ENCODE measurements around the gene NOC2L. TPM values are rescaled to one million over a fixed set of nuclear protein-coding genes. Genes with fewer than 3 reads are reported as not detected.
A peak's percentile ranks its signal among the peaks of the same experiment; 100 is the strongest.
"Not testable (repeated sequence)": the region's sequence is repeated elsewhere in the genome, so short reads cannot be mapped to it uniquely, and the experiment has no call there.

Gene NOC2L
- total RNA-seq, 1 experiment from 2014 or later: 287 TPM

DNA sequence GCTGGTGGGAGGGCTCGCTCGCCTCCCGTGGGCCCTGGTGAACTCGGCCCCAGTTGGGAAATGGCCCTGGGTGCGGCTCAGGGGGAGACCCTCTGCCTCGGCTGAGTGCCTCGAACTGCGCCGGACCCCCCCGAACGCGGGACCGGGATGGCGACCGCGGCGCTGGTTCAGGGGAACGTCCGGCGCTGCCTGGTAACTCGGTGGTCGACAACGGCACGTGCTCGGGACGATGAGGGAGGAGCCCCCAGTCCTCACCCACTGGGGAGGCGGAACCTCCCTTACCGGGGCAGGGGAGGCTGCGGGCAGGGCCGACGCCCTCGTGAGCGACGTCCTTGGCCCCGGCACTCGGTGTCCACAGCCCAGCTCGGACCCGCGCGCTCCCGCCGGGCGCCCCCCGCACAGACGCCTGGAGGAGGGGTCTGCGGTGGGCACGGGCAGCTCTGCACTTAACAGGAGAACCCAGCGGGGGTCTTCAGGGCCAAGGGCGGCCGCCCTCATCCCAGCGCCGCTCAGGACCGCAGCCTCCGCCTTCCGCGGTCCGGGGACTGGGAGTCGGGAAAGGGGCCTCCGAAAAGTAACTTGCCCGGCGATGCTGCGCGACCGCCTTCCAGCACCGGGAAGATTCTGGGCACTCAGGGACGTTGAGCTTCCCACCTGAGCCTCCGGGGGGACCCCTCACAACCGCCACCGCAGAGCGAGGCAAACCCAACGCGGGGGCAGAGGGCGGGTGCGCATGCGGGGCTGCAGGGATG is 39.1 kb upstream of the NOC2L start:
- peak; percentile 88 for DNase-seq
- H3K36me3 ChIP-seq (replicated peaks; ENCODE audit: control insufficient read depth, insufficient read depth, low read length): no peaks in the 10 kb centered on the region
- H3K27me3 ChIP-seq (ENCODE audit: control insufficient read depth, insufficient read depth, low read length): peaks cover 60% of the 10 kb centered on the region
- H3K4me3 ChIP-seq (ENCODE audit: insufficient read depth, low read depth, low read length): peak overlapping the region; percentile 32

DNA sequence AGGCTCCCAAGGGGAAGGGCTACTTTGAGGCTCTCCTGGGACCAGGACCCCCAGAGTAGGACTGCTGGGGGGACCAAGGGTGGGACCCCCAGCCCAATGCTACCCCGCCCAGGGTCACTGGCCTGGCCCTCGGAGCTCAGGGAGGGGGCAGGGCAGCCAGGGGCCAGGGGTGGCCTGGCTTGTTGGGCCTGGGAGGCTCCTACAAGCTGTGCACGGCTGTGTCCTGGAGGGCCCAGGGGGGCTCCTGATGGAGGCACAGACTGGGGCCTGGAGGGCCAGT is 38.6 kb upstream of the NOC2L start:
- H3K27me3 ChIP-seq (ENCODE audit: control insufficient read depth, insufficient read depth, low read length): peaks cover 62% of the 10 kb centered on the region
- DNase-seq: peak; percentile 76
- no peaks in the 10 kb centered on the region for H3K36me3 ChIP-seq (replicated peaks; ENCODE audit: control insufficient read depth, insufficient read depth, low read length)
- no peak overlapping the region for H3K4me3 ChIP-seq (ENCODE audit: insufficient read depth, low read depth, low read length)

DNA sequence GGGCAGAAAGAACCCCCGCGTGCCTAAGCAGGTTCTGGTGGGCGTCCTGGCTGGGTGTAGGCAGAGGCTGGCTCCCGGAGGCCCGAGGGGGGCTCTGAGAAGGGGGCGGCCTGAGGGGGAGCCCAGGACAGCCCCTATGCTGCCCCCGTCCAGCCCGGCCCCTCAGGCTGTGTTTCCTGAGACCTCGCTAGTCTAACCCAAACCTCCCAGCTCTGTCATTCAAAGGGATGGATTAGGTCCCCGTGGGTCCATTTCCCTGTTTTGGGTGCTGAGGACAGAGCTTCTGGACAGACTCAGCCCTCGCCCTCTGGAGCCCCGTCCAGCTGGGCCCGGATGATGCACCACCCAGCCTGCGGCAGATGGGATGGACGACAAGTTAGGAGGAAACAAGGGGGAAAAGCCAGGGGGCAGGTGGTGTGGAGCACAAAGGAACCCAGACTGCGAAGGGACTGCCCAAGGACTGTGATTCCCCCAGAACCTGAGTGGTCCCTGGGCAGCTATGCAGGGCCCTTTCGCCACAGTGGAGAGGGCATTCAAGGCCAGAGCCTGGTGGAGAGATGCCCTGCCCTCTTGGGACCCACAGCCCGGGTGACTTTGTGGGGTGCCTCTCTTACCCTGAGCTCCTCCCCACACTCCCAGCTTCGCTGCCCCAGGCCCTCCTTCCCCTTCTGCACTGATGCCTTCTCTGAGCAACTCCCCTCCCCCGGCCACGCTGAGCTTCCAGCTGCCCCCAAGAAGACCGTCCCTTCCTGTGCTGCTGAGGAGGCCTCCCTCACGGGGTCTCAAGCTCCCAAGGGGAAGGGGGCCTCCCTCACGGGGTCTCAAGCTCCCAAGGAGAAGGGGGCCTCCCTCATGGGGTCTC is 38.0 kb upstream of the NOC2L start:
- DNase-seq: peak; percentile 72
- Histone ChIP-seq H3K36me3 (replicated peaks; ENCODE audit: control insufficient read depth, insufficient read depth, low read length) (no peaks in the 10 kb centered on the region), H3K4me3 (ENCODE audit: insufficient read depth, low read depth, low read length) (no peak overlapping the region), H3K27me3 (ENCODE audit: control insufficient read depth, insufficient read depth, low read length) (peaks cover 61% of the 10 kb centered on the region)

- Histone ChIP-seq H3K36me3 (replicated peaks; ENCODE audit: control insufficient read depth, insufficient read depth, low read length) (no peaks in the 10 kb centered on the region), H3K4me3 (ENCODE audit: insufficient read depth, low read depth, low read length) (no peak overlapping the region), H3K27me3 (ENCODE audit: control insufficient read depth, insufficient read depth, low read length) (peaks cover 51% of the 10 kb centered on the region)
- DNase-seq: peak; percentile 67
Observed at GRCh38 chr1:995665-996633, 36.9 kb upstream of the NOC2L start.

DNA sequence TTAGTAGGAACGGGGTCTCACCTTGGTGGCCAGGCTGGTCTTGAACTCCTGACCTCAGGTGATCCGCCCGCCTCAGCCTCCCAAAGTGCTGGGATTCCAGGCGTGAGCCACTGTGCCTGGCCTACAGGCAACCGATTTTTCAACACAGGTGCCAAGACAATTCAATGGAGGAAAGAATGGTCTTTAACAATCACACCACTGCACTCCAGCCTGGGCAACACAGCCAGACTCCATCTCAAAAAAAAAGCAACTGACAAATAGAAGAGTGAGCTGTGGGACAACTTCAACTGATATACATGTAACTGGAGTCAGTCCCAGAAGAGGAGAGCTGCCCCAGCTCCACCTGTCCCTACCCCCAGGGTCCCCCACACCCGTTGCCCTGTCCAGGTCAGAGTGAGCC is 35.5 kb upstream of the NOC2L start:
- peak; percentile 30 for DNase-seq
- not testable (repeated sequence) for H3K4me3 ChIP-seq (ENCODE audit: insufficient read depth, low read depth, low read length); H3K36me3 ChIP-seq (replicated peaks; ENCODE audit: control insufficient read depth, insufficient read depth, low read length)
- peaks cover 42% of the 10 kb centered on the region for H3K27me3 ChIP-seq (ENCODE audit: control insufficient read depth, insufficient read depth, low read length)

DNA sequence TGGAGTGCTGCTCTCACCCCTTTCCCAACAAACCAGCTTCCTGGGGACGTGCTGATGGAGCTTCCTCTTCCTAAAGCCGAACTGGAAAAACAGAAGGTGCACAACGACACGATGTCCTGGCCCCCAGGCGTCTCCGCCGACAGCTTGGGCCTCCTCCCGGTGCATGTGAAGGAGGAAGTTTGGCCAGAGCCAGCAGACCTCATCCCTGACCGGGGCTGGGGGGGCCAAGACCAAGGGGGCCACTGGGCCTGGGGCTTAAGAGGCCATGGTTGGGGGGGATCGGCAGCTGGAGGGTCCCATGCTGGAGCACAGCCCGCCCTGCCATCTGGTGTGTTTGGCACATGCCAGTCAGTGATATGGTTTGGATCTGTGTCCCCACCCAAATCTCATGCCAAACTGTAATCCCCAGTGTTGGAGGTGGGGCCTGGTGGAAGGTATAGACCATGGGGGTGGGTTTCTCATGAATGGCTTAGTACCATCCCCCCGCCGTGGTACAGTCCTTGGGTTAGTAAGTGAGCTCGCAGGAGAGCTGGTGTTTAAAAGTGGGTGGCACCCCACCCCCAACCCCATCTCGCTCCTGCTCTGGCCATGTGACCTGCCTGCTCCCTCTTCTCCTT is 34.4 kb upstream of the NOC2L start:
- peak; percentile 35 for DNase-seq
- H3K27me3 ChIP-seq (ENCODE audit: control insufficient read depth, insufficient read depth, low read length): peaks cover 33% of the 10 kb centered on the region

GRCh38 chr1:992362-992761 is 33.3 kb upstream of the NOC2L start:
- H3K27me3 ChIP-seq (ENCODE audit: control insufficient read depth, insufficient read depth, low read length): peaks cover 22% of the 10 kb centered on the region
- no peaks in the 10 kb centered on the region for H3K36me3 ChIP-seq (replicated peaks; ENCODE audit: control insufficient read depth, insufficient read depth, low read length)
- DNase-seq: no peak
- H3K4me3 ChIP-seq (ENCODE audit: insufficient read depth, low read depth, low read length): no peak overlapping the region

More for the DNA sequence above, 34.4 kb upstream of the NOC2L start:
- H3K4me3 ChIP-seq (ENCODE audit: insufficient read depth, low read depth, low read length): no peak overlapping the region
- H3K36me3 ChIP-seq (replicated peaks; ENCODE audit: control insufficient read depth, insufficient read depth, low read length): no peaks in the 10 kb centered on the region

DNA sequence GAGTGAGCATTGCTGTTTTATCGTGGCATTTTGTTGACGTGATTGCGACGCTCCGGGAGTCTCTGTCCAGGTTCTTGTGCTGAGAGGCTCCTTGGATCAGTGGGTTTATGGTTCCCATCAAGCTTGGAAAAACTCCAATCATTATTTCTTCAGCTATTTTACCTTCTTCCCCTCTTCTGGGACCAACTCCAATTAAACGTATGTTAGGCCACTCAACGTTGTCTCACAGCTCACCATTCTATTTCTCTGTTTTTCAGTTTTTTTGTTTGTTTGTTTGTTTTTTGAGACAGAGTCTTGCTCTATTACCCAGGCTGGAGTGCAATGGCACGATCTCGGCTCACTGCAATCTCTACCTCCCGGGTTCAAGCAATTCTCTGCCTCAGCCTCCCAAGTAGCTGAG is 32.8 kb upstream of the NOC2L start:
- no peak for DNase-seq
- Histone ChIP-seq H3K27me3 (ENCODE audit: control insufficient read depth, insufficient read depth, low read length) (peaks cover 17% of the 10 kb centered on the region), H3K36me3 (replicated peaks; ENCODE audit: control insufficient read depth, insufficient read depth, low read length) (no peaks in the 10 kb centered on the region), H3K4me3 (ENCODE audit: insufficient read depth, low read depth, low read length) (no peak overlapping the region)

GRCh38 chr1:991275-991674 is 32.2 kb upstream of the NOC2L start:
- H3K36me3 ChIP-seq (replicated peaks; ENCODE audit: control insufficient read depth, insufficient read depth, low read length); H3K4me3 ChIP-seq (ENCODE audit: insufficient read depth, low read depth, low read length); DNase-seq: not testable (repeated sequence)
- H3K27me3 ChIP-seq (ENCODE audit: control insufficient read depth, insufficient read depth, low read length): peaks cover 14% of the 10 kb centered on the region

GRCh38 chr1:988061-988460 is 29.0 kb upstream of the NOC2L start:
- H3K27me3 ChIP-seq (ENCODE audit: control insufficient read depth, insufficient read depth, low read length): peaks cover 11% of the 10 kb centered on the region
- H3K4me3 ChIP-seq (ENCODE audit: insufficient read depth, low read depth, low read length); H3K36me3 ChIP-seq (replicated peaks; ENCODE audit: control insufficient read depth, insufficient read depth, low read length); DNase-seq: not testable (repeated sequence)

- H3K4me3 ChIP-seq (ENCODE audit: insufficient read depth, low read depth, low read length): no peak overlapping the region
- peaks cover 12% of the 10 kb centered on the region for H3K27me3 ChIP-seq (ENCODE audit: control insufficient read depth, insufficient read depth, low read length)
- no peaks in the 10 kb centered on the region for H3K36me3 ChIP-seq (replicated peaks; ENCODE audit: control insufficient read depth, insufficient read depth, low read length)
- DNase-seq: no peak
Observed at GRCh38 chr1:985126-985525, 26.1 kb upstream of the NOC2L start.

DNA sequence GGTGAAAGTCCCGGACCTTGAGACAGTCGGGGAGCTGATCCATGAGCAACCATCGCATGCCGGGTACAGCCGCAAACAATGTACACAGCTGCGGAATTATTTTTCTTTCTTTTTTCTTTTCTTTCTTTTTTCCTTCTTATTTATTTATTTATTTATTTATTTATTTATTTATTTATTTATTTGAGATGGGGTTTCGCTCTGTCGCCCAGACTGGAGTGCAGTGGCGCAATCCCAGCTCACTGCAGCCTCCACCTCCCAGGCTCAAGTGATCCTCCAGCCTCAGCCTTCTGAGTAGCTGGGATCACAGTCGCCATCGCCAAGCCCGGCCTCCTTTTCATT is 25.4 kb upstream of the NOC2L start:
- Histone ChIP-seq H3K36me3 (replicated peaks; ENCODE audit: control insufficient read depth, insufficient read depth, low read length) (no peaks in the 10 kb centered on the region), H3K27me3 (ENCODE audit: control insufficient read depth, insufficient read depth, low read length) (peaks cover 10% of the 10 kb centered on the region), H3K4me3 (ENCODE audit: insufficient read depth, low read depth, low read length) (no peak overlapping the region)
- DNase-seq: no peak

DNA sequence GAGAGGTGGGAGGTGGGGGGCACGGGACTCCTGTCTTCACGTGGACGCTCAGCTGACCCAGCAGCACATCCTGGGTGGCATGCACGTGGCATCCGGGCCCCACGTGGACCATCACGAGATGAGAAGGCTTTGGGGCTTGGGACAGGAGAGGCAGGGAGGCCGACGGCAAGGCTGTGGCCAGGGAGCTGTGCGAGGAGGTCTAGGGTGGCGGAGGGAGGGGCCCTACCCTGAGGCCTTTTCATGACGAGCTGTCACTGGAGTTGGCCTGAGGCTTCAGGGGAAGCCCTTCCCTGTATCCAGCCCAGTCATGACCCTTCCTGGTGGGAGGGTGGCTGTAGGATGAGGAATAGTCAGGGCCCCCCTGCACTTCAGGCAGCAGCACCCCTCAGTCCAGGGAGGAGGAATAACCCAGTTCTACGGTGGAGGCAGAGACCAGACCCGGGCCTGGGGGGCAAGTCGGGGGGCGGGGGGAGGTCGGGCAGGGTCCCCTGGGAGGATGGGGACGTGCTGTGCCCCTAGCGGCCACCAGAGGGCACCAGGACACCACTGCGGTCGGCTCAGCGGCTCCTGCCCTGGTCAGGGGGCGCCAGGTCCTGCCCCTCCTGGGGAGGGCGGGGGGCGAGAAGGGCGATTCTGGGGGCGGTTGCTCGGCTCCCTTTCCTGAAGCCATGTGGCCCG is 24.9 kb upstream of the NOC2L start:
- Histone ChIP-seq H3K27me3 (ENCODE audit: control insufficient read depth, insufficient read depth, low read length) (peaks cover 10% of the 10 kb centered on the region), H3K4me3 (ENCODE audit: insufficient read depth, low read depth, low read length) (no peak overlapping the region), H3K36me3 (replicated peaks; ENCODE audit: control insufficient read depth, insufficient read depth, low read length) (no peaks in the 10 kb centered on the region)
- peak; percentile 99 for DNase-seq
